Measurements from ENCODE around the gene MRNIP.

DNA sequence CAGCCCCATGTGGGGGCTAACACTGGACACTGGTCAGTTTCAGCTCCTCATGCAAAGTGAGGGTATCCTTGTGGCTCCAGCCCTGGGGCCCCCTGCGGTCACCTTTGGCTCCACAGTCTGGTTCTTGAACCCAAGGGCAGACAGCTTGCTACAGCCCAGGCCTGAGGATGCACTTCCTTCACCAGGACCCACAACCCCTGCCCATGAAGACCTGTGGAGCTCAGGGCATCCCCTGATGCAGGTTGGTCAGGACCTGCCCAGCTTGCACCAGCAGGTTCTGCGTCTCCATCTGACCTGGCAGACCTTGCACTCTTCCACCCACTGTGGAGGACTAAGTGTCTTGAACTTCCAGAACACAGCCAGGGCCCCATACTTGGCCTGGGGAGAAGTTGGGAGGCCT lies 3.7 kb upstream of the MRNIP start:
- TF ChIP-seq CTCF (IDR thresholded peaks at IDR 0.05): no peak
- no peak for TF ChIP-seq POLR2A (IDR thresholded peaks at IDR 0.05)

All from lower leg skin (tissue), 3 donors.